Neural cell (in vitro differentiated cells): ENCODE results near the gene FGF11. TPM values are rescaled to one million over a fixed set of nuclear protein-coding genes. Genes with fewer than 3 reads are reported as not detected.

Experiments used
- H2AFZ ChIP-seq: fragments of 200-600, 300-800 bp; sonication (generic), shearing (Covaris generic); 2 replicates; pipeline ENCODE4 v1.6.0; 2014; ENCODE audit warnings: low read depth, mild to moderate bottlenecking, antibody characterized with exemption, low read length, moderate library complexity
- H3F3A ChIP-seq: fragments of 200-600 bp; shearing (Covaris generic); 2 replicates; pipeline ENCODE4 v1.6.1; 2016; ENCODE audit warnings: mild to moderate bottlenecking, moderate library complexity, mixed read lengths, antibody characterized with exemption, low read length; ENCODE audit not compliant: insufficient read depth, poor library complexity, severe bottlenecking
- H3K27ac ChIP-seq: fragments of 200-600, 300-800 bp; sonication (generic), shearing (Covaris generic); 2 replicates; pipeline ENCODE4 v1.5.1; 2014; ENCODE audit warnings: mild to moderate bottlenecking, low read length, moderate library complexity
- H3K27me3 ChIP-seq: fragments of 300-800, 200-600 bp; sonication (generic), shearing (Covaris generic); 2 replicates; pipeline ENCODE4 v1.6.0; 2014; ENCODE audit warnings: mild to moderate bottlenecking, low read depth, low read length, moderate library complexity; ENCODE audit not compliant: insufficient read depth
- H3K36me3 ChIP-seq: fragments of 300-800, 200-600 bp; sonication (generic), shearing (Covaris generic); 2 replicates; pipeline ENCODE4 v1.5.1; 2014; ENCODE audit warnings: mild to moderate bottlenecking, antibody characterized with exemption, low read length, moderate library complexity; ENCODE audit not compliant: insufficient read depth
- H3K4me2 ChIP-seq: fragments of 300-800, 200-600 bp; sonication (generic), shearing (Covaris generic); 2 replicates; pipeline ENCODE4 v1.6.0; 2014; ENCODE audit warnings: mild to moderate bottlenecking, low read length
- H3K4me3 ChIP-seq: fragments of 300-800, 200-600 bp; sonication (generic), shearing (Covaris generic); 2 replicates; pipeline ENCODE4 v1.5.1; 2014; ENCODE audit warnings: mild to moderate bottlenecking, low read length, moderate library complexity
- H3K79me2 ChIP-seq: fragments of 200-600 bp; shearing (Covaris generic); replicated peaks from 2 replicates; pipeline ENCODE4 v1.6.0; 2014; ENCODE audit warnings: mild to moderate bottlenecking, low read length, moderate library complexity; ENCODE audit not compliant: insufficient read depth
- H3K9ac ChIP-seq: fragments of 300-800, 200-600 bp; sonication (generic), shearing (Covaris generic); 2 replicates; pipeline ENCODE4 v1.6.1; 2016; ENCODE audit warnings: mild to moderate bottlenecking, low read length, mixed read lengths
- H3K9me2 ChIP-seq: fragments of 200-600 bp; shearing (Covaris generic); 2 replicates; pipeline ENCODE4 v1.6.1; 2016; ENCODE audit warnings: mild to moderate bottlenecking, low read length, mixed read lengths; ENCODE audit not compliant: insufficient read depth
- H3K9me3 ChIP-seq: fragments of 200-600, 300-800 bp; sonication (generic), shearing (Covaris generic); 2 replicates; pipeline ENCODE4 v1.6.1; 2016; ENCODE audit warnings: mild to moderate bottlenecking, mixed run types, low read length, moderate library complexity, mixed read lengths
- H4K20me1 ChIP-seq: fragments of 200-600 bp; shearing (Covaris generic); 2 replicates; pipeline ENCODE4 v1.6.1; 2016; ENCODE audit warnings: mild to moderate bottlenecking, mixed run types; ENCODE audit not compliant: insufficient read depth
- CTCF ChIP-seq: fragments of 450-650 bp; IDR thresholded peaks from 2 replicates; pipeline ENCODE4 v1.5.1; 2014; ENCODE audit warnings: antibody characterized with exemption, mild to moderate bottlenecking, moderate library complexity; ENCODE audit not compliant: poor library complexity, severe bottlenecking
- EP300 ChIP-seq: fragments of 450-650 bp; conservative IDR thresholded peaks from 2 replicates; pipeline ENCODE4 v1.6.1; 2014; ENCODE audit warnings: antibody characterized with exemption, mild to moderate bottlenecking, moderate library complexity; ENCODE audit not compliant: poor library complexity, severe bottlenecking
- EZH2 ChIP-seq: fragments of 200-600, 300-800 bp; shearing (Covaris generic), sonication (generic); IDR thresholded peaks from 2 replicates; pipeline ENCODE4 v1.6.1; 2014; ENCODE audit warnings: antibody characterized with exemption, low read length, borderline replicate concordance, mild to moderate bottlenecking; ENCODE audit not compliant: insufficient read depth, poor library complexity, severe bottlenecking
- MXI1 ChIP-seq: fragments of 450-650 bp; conservative IDR thresholded peaks from 2 replicates; pipeline ENCODE4 v1.6.1; 2014; ENCODE audit warnings: antibody characterized with exemption, mild to moderate bottlenecking; ENCODE audit not compliant: poor library complexity, severe bottlenecking
- POLR2AphosphoS5 ChIP-seq: IDR thresholded peaks from 2 replicates; pipeline ENCODE4 v1.6.1; 2012
- RAD21 ChIP-seq: fragments of 450-650 bp; conservative IDR thresholded peaks from 2 replicates; pipeline ENCODE4 v1.6.1; 2014; ENCODE audit warnings: antibody characterized with exemption, mild to moderate bottlenecking, moderate library complexity
- SMC3 ChIP-seq: fragments of 450-650 bp; conservative IDR thresholded peaks from 2 replicates; pipeline ENCODE4 v1.6.1; 2014; ENCODE audit warnings: antibody characterized with exemption, mild to moderate bottlenecking, moderate library complexity; ENCODE audit not compliant: poor library complexity
- TAF1 ChIP-seq: IDR thresholded peaks from 2 replicates; pipeline ENCODE4 v1.6.1; 2012; ENCODE audit warnings: low read depth
- polyA plus RNA-seq: library from polyadenylated mRNA; depleted of rRNA; stranded (reverse); fragments of >200 nt; gene quantifications from 2 replicates; pipeline ENCODE4 v1.2.3, GENCODE V29; 2014
- TF ChIP-seq, protein P1 (sequence below): IDR thresholded peaks from 2 replicates; pipeline ENCODE4 v1.6.1; 2012; ENCODE audit warnings: borderline replicate concordance

Gene FGF11
- polyA plus RNA-seq, 1 donor from 2014 or later = 16.4 TPM

DNA sequence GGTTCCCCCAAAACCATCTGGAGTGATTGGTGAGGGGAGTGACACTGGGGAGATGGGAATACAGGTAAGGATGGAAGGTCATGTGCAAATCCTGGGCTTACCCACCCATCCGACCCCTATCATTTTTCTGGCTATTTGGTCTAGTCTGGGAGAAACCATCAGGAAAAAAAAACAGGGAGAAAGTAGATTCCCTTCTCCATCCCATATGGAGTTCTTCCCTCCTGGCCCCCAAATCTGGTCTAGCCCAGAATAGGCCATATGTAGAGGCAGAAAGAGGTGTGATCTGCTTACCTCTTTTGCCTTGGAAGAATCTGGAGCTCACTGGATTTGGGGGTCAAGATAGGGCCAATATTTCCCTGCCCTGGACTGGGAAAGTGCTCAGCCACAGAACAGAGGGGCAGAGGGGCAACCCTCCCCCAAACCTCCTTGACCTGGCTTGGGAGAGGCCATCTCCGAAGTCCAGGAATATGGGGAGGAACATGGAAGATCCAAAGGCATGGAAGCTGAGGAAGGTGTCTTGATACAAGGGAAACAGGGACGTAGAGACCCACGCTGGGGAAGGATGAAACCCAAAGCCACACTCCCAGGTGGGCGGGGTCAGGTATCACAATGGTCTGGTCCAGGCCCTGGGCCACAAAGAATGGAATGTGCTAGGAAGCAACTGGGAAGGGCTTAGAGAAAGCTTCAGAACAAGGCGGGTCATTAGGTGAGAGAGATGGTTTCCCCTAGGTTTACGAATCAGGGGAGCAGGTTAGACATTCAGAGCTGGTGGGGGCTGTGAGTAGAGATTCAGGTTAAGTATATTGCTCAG, 21.7 kb downstream of the FGF11 start:
- Histone ChIP-seq H3K4me2 (no peak overlapping the region), H3K27me3 (no peaks in the 10 kb centered on the region), H3K36me3 (no peaks in the 10 kb centered on the region), H3K79me2 (no peaks in the 10 kb centered on the region), H3K9ac (no peak overlapping the region), H3K4me3 (no peak overlapping the region), H3K27ac (no peak overlapping the region), H2AFZ (no peak overlapping the region), H3K9me2 (no peaks in the 10 kb centered on the region), H3K9me3 (no peaks in the 10 kb centered on the region), H4K20me1 (no peaks in the 10 kb centered on the region), H3F3A (no peaks in the 10 kb centered on the region)
- TF ChIP-seq EZH2 = no peak
- no peak for TF ChIP-seq MXI1
- TF ChIP-seq EP300 = no peak
- no peak for TF ChIP-seq TAF1
- TF ChIP-seq SMC3 = no peak
- TF ChIP-seq POLR2AphosphoS5 = no peak
- TF ChIP-seq RAD21 = no peak
- no peak for TF ChIP-seq CTCF

DNA sequence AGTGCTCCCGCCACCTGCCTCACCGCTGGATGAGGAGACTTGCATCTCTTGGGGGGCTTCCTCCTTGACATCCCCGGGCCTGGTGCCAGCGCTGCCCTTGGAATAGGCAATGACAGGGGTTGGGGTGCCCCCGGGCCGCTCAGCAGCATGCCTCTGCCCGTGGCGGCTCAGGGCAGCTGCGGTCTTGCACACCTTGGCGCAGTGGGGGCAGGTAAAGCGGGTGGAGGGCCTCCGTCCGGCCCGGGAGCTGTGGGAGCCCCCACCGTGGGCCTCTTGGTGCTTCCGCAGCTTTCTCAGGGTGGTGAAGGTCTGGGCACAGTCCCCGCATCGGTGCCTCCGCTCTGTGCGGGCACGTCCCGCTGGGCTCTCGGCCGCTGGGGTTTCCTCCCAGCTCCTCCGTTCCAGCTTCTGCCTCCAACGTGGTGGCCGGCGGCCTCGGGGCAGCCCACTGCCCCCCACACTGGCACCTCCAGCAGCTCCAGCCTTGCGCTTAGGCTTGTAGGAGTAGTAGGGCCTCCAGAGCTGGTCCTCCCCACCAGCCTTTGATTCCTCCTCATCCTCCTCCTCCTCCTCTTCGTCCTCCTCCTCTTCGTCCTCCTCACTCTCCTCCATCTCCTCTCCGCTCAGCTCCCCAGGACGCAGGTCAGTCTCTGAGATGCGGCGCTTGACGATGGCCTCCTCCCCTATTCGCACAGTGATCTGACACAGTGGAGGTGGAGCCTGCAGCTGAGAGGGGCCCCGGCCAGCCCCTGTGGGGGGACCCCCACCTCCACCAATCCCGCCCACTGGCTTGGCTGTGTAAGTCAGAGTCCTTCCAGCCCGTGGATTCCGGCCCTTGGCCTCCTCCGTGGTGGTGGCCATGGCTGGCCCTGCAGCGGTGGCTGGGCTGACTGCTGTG, 23.4 kb downstream of the FGF11 start:
- no peaks in the 10 kb centered on the region for H3K36me3 ChIP-seq
- no peak overlapping the region for H3K4me3 ChIP-seq
- H2AFZ ChIP-seq = no peak overlapping the region
- H3F3A ChIP-seq = no peaks in the 10 kb centered on the region
- H3K27ac ChIP-seq = no peak overlapping the region
- no peaks in the 10 kb centered on the region for H3K9me3 ChIP-seq
- no peaks in the 10 kb centered on the region for H3K79me2 ChIP-seq
- H3K4me2 ChIP-seq = no peak overlapping the region
- TF ChIP-seq EZH2 (no peak), SMC3 (no peak), RAD21 (no peak), CTCF (no peak), POLR2AphosphoS5 (no peak), MXI1 (no peak), EP300 (no peak), TAF1 (no peak)
- TF ChIP-seq, protein P1, sequence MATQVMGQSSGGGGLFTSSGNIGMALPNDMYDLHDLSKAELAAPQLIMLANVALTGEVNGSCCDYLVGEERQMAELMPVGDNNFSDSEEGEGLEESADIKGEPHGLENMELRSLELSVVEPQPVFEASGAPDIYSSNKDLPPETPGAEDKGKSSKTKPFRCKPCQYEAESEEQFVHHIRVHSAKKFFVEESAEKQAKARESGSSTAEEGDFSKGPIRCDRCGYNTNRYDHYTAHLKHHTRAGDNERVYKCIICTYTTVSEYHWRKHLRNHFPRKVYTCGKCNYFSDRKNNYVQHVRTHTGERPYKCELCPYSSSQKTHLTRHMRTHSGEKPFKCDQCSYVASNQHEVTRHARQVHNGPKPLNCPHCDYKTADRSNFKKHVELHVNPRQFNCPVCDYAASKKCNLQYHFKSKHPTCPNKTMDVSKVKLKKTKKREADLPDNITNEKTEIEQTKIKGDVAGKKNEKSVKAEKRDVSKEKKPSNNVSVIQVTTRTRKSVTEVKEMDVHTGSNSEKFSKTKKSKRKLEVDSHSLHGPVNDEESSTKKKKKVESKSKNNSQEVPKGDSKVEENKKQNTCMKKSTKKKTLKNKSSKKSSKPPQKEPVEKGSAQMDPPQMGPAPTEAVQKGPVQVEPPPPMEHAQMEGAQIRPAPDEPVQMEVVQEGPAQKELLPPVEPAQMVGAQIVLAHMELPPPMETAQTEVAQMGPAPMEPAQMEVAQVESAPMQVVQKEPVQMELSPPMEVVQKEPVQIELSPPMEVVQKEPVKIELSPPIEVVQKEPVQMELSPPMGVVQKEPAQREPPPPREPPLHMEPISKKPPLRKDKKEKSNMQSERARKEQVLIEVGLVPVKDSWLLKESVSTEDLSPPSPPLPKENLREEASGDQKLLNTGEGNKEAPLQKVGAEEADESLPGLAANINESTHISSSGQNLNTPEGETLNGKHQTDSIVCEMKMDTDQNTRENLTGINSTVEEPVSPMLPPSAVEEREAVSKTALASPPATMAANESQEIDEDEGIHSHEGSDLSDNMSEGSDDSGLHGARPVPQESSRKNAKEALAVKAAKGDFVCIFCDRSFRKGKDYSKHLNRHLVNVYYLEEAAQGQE = no peak
- no peak overlapping the region for H3K9ac ChIP-seq
- no peaks in the 10 kb centered on the region for H3K9me2 ChIP-seq
- no peaks in the 10 kb centered on the region for H3K27me3 ChIP-seq
- no peaks in the 10 kb centered on the region for H4K20me1 ChIP-seq
